ENCODE measurements around the gene HSH2D. TPM values are rescaled to one million over a fixed set of nuclear protein-coding genes. Genes with fewer than 3 reads are reported as not detected.

The HSH2D gene
- total and polyA plus RNA-seq, 9 of the 15 experiments (the other 6 are each of a cell fraction or from before 2014, with no cell fraction given), result 0.03 to 1.1 (median 0.35) TPM; not detected in 1

- TF ChIP-seq E2F1 (CRISPR knock-in tag; IDR thresholded peaks at IDR 0.05) (no peak), ZNF324 (CRISPR knock-in tag; IDR thresholded peaks at IDR 0.05) (no peak), ESRRA (IDR thresholded peaks at IDR 0.05; ENCODE audit: borderline replicate concordance, low read depth) (peak; percentile 47; the same call in 1 of the 2 replicates), ZBTB7A (IDR thresholded peaks at IDR 0.05; ENCODE audit: borderline replicate concordance, control insufficient read depth, low read depth, low read length) (no peak), MTA2 (IDR thresholded peaks at IDR 0.05; ENCODE audit: low read depth) (no peak), ZNF668 (CRISPR knock-in tag; IDR thresholded peaks at IDR 0.05) (no peak), KDM1A (IDR thresholded peaks at IDR 0.05) (peak; percentile 75 to 90), ARID3A (IDR thresholded peaks at IDR 0.05; ENCODE audit: borderline replicate concordance, low read depth, low read length) (no peak), EZH2 (IDR thresholded peaks at IDR 0.05; ENCODE audit: borderline replicate concordance, low read depth, low read length) (no peak), MCM2 (IDR thresholded peaks at IDR 0.05; ENCODE audit: low read depth) (no peak), HOXB6 (CRISPR knock-in tag; IDR thresholded peaks at IDR 0.05; ENCODE audit: borderline replicate concordance) (no peak), MCM5 (IDR thresholded peaks at IDR 0.05; ENCODE audit: low read depth) (no peak), SMARCA5 (IDR thresholded peaks at IDR 0.05) (peak; percentile 99), CREB1 (IDR thresholded peaks at IDR 0.05) (no peak), CREB1 (CRISPR knock-in tag; IDR thresholded peaks at IDR 0.05) (no peak), EP400 (IDR thresholded peaks at IDR 0.05) (no peak), HDAC1 (IDR thresholded peaks at IDR 0.05) (peak in 1 of 2 experiments; percentile 47; a peak in 1 of 4 replicates), ZNF79 (CRISPR knock-in tag; IDR thresholded peaks at IDR 0.05; ENCODE audit: low read depth) (no peak), REST (IDR thresholded peaks at IDR 0.05; ENCODE audit: borderline replicate concordance) (no peak), REST (CRISPR knock-in tag; IDR thresholded peaks at IDR 0.05; ENCODE audit: low read depth) (no peak), RBM39 (optimal IDR thresholded peaks at IDR 0.05; ENCODE audit: low read depth, low read length) (no peak)
These were observed 2.4 kb upstream of the HSH2D start (continued) for GRCh38 chr19:16141043-16141442.

Data from K562 (cell line).